NCI-H2107 treated with DMSO at 0.1 percent for 48 hours (cell line): Measurements from ENCODE around the gene GLUD2.
"Not testable (repeated sequence)": the region's sequence is repeated elsewhere in the genome, so short reads cannot be mapped to it uniquely, and the experiment has no call there.

ENCODE experiments used
- DNase-seq: peaks from one replicate; lab custom pipeline; 2025; ENCODE audit not compliant: unreplicated experiment; lab: John Stamatoyannopoulos, UW

Gene GLUD2

DNA sequence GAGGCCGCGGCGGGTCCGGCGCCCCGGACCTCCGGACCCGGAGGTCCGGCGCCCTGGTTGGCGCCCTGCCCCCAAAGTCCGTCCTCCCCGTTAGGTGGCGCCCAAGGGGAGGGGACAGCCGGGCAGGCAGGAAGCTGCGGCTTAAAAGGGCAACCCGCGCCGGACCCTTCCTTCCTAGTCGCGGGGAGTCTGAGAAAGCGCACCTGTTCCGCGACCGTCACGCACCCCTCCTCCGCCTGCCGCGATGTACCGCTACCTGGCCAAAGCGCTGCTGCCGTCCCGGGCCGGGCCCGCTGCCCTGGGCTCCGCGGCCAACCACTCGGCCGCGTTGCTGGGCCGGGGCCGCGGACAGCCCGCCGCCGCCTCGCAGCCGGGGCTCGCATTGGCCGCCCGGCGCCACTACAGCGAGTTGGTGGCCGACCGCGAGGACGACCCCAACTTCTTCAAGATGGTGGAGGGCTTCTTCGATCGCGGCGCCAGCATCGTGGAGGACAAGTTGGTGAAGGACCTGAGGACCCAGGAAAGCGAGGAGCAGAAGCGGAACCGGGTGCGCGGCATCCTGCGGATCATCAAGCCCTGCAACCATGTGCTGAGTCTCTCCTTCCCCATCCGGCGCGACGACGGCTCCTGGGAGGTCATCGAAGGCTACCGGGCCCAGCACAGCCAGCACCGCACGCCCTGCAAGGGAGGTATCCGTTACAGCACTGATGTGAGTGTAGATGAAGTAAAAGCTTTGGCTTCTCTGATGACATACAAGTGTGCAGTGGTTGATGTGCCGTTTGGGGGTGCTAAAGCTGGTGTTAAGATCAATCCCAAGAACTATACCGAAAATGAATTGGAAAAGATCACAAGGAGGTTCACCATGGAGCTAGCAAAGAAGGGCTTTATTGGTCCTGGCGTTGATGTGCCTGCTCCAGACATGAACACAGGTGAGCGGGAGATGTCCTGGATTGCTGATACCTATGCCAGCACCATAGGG is at the start of gene GLUD2:
Gene GLUD2 (plus strand): TSS at position 170 of the 979 bp plus-strand sequence. CDS start 75 bp downstream, at position 245.
- not testable (repeated sequence) for DNase-seq

- no peak for DNase-seq
Observed at GRCh38 chrX:120999413-120999812, 48.0 kb upstream of the GLUD2 start.

- DNase-seq: no peak
Observed at GRCh38 chrX:121000589-121000988, 46.8 kb upstream of the GLUD2 start.

DNA sequence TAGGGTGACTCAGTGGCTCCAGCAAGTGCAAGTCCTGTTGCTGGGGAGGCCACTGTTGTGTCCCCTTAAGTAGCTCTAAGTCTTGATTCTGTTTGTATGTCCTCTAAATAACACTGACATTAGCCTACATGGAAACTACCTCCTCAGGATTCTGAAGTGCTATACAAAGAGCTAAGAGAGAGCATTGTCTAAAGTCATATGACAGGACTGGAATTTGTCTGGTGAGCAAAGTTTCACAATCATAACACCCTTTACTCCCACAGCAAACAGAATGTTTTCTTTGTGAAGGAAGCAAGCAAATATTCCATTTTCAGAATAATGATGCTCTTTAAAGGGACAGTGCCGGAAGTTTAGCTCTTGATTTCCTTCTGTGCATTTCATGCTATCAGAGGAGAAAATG is 38.5 kb upstream of the GLUD2 start:
- DNase-seq: no peak

DNA sequence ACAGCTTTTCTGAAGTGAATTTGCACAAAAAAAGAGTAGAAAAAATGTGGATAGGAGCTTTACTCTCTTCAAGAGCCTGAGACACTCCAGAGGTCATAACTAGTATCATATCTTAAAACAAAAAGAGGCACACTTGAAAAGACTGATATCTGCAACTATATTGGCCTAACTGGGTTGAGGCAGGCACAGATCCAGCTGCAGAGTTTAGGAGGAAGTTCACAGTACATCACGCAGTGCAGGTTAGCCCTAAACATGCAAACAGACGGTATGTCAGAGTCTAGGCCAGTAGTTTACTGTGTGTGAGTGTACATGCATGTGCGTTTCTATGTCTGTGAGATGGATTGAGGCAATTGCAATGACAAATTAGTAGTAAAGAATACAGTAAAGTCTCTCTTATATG is 37.6 kb upstream of the GLUD2 start:
- DNase-seq: no peak

- no peak for DNase-seq
Observed at GRCh38 chrX:121010218-121010617, 37.2 kb upstream of the GLUD2 start.

DNA sequence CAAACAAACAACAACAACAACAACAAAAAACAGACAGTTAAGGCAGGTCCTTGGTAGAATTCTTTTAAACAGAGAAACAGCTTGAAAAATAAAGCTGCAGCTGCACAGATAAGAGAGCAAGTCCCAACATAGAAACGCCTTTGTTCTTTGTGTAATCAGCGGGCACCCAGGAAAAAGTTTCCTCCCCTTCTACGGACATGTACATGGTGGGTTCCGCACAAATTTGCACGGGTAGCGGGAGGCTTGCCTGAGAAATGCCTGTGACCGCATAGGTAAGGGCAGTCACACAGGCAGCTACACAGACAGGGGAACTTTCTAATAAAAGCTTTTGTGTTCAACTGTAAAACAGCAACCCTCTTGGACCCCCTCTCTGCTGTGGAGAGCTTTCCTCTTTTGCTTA is 36.2 kb upstream of the GLUD2 start:
- DNase-seq: no peak

- no peak for DNase-seq
Observed at GRCh38 chrX:121013897-121014455, 33.4 kb upstream of the GLUD2 start.

DNA sequence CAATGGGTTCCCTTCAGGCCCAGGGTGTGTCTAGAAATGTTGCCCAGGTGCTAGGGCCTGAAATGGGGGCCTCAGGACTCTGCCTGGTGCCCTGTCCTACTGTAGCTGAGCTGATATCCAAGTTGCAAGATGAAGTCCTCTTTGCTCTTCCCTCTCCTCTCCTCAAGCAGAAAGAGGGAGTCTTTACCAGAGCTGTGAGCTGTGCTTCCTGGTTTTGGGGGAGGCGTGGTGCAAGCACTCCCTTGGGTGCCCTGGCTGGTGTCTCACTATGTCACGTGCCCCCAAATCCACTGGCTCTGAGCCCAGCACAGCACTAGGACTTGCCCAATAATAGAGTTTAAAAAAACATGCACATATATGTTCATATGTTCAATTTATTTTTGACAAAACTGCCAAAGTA is 32.6 kb upstream of the GLUD2 start:
- DNase-seq: no peak

DNA sequence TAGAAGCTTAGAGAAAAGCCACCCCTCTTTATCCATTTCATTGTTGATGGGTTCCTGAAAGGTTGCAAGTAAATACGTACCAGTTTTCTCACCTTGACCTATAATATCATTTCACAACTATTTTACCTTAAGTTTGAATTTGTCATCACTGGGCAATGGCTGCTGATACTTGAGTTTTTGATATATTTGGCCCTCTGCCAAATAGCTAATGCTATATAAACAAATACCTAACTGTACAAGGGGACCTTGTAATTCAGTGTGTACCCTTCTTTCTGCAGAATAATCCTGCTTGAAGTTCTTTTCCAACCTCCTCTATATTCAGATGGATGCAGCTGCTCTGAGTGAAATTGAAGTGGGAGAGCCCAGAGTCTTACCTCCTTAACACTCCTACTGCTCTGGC is 19.0 kb upstream of the GLUD2 start:
- DNase-seq: no peak

GRCh38 chrX:121030083-121030482 is 17.3 kb upstream of the GLUD2 start:
- DNase-seq: no peak

DNA sequence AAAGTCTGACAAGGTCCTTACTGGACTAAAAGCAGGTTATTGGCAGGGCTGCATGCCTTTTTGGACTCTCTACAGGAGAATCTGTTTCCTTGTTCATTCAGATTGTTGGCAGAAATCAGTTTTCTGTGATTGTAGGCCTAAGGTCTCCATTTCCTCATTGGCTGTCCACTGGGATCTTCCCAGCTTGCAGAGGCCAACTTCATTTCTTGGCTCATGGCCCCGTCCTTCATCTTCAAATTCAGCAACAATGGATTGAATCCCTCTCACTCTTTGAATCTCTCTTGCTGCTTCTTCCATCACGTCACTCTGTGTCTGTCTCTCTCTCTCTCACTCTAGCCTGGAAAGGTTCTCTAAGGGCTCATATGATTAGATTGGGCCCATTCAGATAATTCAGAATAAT is 14.9 kb upstream of the GLUD2 start:
- no peak for DNase-seq

- no peak for DNase-seq
Observed at GRCh38 chrX:121036137-121036536, 11.3 kb upstream of the GLUD2 start.

DNA sequence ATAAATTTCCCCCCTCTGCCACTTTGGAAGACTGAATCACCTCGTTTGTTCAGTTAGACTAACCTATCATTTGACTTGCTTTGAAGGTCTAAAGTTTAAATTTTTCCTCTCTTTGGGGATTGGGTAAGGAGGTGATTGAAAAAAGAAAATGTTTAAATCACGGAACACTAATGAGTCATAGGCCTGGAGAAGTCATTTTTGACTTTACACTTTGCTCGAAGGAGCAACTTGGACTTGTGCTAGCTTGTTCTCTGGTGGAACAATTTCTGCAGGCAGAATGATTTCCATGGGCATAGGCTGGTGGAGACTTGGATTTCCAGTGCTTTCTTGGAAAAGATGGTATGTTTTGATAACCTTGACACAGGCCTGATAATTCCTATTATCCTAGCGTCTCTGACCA is 10.5 kb upstream of the GLUD2 start:
- DNase-seq: no peak

GRCh38 chrX:121050781-121051180 is 3.4 kb downstream of the GLUD2 start:
- no peak for DNase-seq

DNA sequence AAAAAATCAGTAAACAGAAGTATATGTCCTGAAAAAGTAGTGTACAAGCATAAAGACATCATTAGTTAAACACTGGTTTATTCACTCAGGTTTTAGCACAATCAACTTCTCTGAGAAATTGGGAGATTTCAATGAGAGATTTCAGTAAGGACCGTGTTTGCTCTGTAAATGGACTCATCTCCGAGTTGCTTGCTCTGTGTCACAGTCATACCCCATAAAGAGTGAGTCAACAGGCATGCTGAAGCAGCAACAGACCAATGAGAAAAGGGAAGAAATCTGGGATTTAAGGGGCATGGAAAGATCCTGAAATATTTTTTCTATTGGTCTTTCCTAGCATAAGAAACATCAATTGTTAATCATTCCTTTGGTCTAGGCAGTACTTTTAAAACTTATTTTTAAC is 4.7 kb downstream of the GLUD2 start:
- no peak for DNase-seq

DNA sequence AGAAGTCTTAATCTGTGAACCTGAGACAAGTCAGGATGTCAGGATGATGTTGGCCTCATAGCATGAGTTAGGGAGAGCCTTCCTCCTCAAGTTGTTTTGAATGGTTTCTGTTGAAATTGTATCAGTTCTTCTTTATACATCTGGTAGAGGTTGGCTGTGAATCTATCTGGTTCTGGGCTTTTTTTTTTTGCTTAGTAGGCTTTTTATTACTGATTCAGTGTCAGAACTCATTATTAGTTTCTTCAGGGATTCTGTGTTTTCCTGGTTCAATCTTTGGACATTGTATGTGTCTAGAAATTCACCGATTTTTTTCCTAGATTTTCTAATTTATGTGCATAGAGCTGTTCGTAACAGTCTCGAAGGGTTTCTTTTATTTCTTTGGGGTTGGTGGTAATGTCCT is 14.9 kb downstream of the GLUD2 start:
- DNase-seq: no peak

- no peak for DNase-seq
Observed at GRCh38 chrX:121064579-121064978, 17.2 kb downstream of the GLUD2 start.

DNA sequence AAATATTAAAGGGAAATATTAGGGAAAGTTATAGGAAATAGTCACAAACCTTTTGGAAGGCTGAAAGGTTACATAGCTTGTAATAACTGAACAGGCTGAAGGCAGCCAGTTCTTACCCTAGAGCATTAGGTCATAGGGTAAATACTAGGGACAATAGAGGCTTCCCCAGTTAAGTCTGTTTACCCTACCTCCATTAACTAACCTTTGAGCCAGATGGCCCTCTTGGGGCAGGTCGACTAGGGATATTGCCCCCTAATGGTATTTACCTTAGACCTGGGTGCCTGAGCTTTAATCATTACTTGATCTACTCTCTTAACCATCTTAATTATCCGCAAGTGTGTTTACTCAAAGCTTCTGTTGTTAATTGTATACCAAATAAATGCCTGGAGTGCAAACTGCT is 36.8 kb downstream of the GLUD2 start:
- not testable (repeated sequence) for DNase-seq

GRCh38 chrX:121084903-121085611 is 37.6 kb downstream of the GLUD2 start:
- no peak for DNase-seq

DNA sequence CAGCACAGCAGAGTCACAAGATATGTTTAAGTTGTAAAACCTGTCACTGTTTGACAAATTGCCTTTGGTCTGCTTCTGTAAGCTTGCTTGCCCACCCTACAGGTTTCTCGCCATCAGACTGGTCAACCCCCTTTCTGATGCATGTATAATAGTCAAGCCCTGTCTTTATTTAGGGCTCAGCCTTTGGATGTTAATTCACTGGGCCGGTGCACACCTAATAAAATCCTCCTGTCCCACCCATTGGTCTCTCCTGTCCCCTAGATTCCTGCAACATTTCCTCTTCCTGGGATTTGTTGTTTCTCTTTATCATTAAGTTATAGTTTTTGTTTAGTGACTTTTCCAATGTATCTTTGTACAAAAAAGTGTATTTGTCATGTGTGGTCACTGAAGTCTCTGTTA is 38.2 kb downstream of the GLUD2 start:
- DNase-seq: no peak

DNA sequence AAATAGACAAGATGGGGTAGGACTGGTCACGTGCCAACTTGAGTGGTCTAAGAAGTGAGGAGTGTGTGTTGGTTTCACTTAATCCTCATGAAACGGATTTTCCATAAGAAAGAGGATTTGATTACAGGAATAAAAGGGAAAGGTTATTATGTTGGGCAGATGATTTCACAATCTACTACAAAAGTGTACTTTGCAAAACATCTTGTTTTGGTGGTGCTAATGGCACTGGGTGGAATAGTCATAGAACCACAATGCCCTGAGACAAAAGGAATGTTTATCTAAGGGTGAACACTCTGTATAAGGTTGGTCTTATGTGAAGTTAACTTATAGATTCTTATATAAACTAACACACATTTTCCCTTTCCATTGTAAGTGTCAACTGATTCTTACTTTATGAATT is 45.6 kb downstream of the GLUD2 start:
- no peak for DNase-seq
